Liver (tissue), 3 donors: ENCODE measurements around the gene SPA17.

ENCODE experiments used
- EGR1 ChIP-seq, 2 donors: IDR thresholded peaks; 2 replicates each; pipeline ENCODE4 v1.6.1; 2016 to 2018; ENCODE audit warnings: antibody characterized with exemption in 2 of 2, low read depth in 2 of 2
- TF ChIP-seq, protein P1 (sequence below): IDR thresholded peaks from 2 replicates; pipeline ENCODE4 v1.6.1; 2016; ENCODE audit warnings: antibody characterized with exemption
- TF ChIP-seq, protein P2 (sequence below): fragments of 150-350 bp; IDR thresholded peaks from 2 replicates; pipeline ENCODE4 v1.5.1; 2017; ENCODE audit warnings: improper control_type of control experiment, low read depth, low read length; ENCODE audit not compliant: missing input control
- TF ChIP-seq, protein P3 (sequence below): IDR thresholded peaks from 2 replicates; pipeline ENCODE4 v1.6.1; 2016; ENCODE audit warnings: antibody characterized with exemption
- donor health status: healthy.
- donor health status: healthy.

DNA sequence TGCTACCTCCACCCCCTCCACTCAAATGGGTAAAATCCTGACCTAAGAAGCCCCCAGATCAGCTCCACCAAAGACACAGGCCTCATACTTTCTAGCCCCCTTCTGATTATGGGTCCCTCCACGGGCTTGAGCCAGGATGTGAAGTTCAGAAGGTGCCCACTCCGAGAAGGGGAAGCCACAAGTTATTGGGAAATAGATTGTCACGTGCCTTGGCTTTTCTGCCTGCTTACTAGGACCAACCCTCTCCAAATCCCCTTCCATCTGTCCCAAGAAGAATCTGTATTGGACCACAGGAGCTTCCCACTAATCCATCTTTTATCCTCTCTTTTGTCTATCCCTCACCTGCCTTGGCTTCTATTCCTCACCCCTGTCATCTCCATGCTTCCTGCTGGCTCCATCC, 63.0 kb downstream of the SPA17 start:
- TF ChIP-seq, protein P1, sequence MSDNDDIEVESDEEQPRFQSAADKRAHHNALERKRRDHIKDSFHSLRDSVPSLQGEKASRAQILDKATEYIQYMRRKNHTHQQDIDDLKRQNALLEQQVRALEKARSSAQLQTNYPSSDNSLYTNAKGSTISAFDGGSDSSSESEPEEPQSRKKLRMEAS: no peak
- TF ChIP-seq, protein P2, sequence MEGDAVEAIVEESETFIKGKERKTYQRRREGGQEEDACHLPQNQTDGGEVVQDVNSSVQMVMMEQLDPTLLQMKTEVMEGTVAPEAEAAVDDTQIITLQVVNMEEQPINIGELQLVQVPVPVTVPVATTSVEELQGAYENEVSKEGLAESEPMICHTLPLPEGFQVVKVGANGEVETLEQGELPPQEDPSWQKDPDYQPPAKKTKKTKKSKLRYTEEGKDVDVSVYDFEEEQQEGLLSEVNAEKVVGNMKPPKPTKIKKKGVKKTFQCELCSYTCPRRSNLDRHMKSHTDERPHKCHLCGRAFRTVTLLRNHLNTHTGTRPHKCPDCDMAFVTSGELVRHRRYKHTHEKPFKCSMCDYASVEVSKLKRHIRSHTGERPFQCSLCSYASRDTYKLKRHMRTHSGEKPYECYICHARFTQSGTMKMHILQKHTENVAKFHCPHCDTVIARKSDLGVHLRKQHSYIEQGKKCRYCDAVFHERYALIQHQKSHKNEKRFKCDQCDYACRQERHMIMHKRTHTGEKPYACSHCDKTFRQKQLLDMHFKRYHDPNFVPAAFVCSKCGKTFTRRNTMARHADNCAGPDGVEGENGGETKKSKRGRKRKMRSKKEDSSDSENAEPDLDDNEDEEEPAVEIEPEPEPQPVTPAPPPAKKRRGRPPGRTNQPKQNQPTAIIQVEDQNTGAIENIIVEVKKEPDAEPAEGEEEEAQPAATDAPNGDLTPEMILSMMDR: no peak
- no peak for TF ChIP-seq EGR1 (IDR thresholded peaks at IDR 0.05; ENCODE audit: low read depth in 2 of 2)
- TF ChIP-seq, protein P3, sequence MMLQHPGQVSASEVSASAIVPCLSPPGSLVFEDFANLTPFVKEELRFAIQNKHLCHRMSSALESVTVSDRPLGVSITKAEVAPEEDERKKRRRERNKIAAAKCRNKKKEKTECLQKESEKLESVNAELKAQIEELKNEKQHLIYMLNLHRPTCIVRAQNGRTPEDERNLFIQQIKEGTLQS: no peak
